ENCODE measurements around the gene MB21D2.
"Not testable (repeated sequence)": the region's sequence is repeated elsewhere in the genome, so short reads cannot be mapped to it uniquely, and the experiment has no call there.

MB21D2 gene

GRCh38 chr3:192860454-192860853, 57.2 kb downstream of the MB21D2 start:
- DNase-seq (ENCODE audit: low read depth): no peak

GRCh38 chr3:192858849-192859585, 58.6 kb downstream of the MB21D2 start:
- no peak for DNase-seq (ENCODE audit: low read depth)

DNA sequence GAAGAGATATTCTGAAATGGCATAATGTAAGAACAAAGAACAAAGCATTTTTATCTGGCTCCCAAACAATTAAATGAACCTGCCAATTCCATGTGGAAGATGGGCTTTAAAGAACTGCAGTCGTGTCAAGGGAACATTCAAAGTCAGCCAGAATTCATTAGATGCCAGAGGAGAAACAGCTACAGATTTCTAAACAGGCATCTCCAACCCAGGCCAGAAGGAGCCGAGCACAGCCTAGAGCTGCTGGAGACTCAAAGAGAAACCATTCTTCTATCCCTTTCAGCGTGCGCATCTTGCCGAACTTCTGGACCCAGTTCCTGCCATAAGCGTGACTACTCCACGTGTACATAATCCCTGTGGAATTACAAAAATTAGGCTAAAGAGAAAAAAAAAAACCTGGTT, 60.4 kb downstream of the MB21D2 start:
- no peak for DNase-seq (ENCODE audit: low read depth)

GRCh38 chr3:192855434-192855833, 62.2 kb downstream of the MB21D2 start:
- DNase-seq (ENCODE audit: low read depth): no peak

DNA sequence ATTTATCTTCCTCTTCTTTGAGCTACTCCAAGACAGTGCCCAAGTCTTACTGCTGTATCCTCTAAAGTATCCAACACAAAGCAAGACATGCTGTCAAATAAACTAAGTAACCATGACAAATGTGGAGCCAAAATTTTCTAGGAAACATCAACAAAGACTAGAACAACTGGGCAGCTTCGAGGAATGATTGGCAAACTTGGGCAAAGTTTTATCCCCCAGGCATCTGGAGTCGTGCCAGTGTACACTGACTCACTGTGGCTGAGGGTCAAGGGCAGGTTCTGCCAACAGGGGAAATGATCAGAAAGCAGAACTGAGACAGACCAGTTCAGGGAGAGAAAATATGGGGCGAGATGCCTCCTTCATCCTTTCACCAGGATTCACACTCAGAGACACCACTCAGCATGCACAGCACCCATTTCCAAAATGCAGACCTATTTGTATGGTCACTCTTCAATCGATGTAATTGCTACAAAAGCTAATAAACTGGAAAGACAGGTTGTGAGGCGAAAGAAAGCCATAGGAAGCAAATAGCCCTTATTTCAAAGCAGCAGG, 65.8 kb downstream of the MB21D2 start:
- DNase-seq (ENCODE audit: low read depth): no peak

GRCh38 chr3:192850451-192850981, 67.1 kb downstream of the MB21D2 start:
- DNase-seq (ENCODE audit: low read depth): no peak

- DNase-seq (ENCODE audit: low read depth): not testable (repeated sequence)
Observed at GRCh38 chr3:192849821-192850220, 67.8 kb downstream of the MB21D2 start.

- no peak for DNase-seq (ENCODE audit: low read depth)
Observed at GRCh38 chr3:192848371-192849233, 69.1 kb downstream of the MB21D2 start.

DNA sequence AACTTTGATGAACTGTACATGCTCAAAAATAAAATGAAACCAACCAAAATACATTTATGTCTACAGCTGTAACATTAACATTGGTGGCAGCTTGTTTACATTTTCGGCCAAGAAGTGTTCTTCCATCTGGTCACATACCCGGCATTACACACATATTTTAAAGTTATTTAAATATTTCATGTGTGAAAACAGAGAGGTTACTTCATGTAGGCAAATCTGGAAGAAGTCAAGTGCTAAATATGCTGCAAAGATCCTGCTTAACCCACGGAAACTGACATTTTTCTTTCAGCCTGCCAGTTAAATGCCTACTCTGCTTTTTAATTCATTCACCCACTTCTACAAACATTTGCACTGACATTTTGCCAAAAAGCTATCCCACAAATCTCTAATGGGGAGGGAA, 69.7 kb downstream of the MB21D2 start:
- no peak for DNase-seq (ENCODE audit: low read depth)

DNA sequence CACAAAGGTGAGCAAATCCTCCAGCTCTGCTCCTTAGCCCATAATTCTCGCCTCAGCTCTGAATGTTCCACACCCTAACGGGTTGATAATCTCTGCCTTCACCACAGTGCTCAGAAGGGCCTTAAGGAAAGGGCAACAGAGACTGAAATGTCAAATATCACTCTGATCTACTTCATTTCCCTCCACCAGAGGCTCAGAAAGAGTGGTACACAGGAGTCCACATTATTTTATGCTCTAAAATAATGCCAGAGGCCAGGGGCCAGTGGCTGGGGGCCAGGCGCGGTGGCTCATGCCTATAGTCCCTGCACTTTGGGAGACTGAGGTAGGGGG, 72.2 kb downstream of the MB21D2 start:
- DNase-seq (ENCODE audit: low read depth): no peak

DNA sequence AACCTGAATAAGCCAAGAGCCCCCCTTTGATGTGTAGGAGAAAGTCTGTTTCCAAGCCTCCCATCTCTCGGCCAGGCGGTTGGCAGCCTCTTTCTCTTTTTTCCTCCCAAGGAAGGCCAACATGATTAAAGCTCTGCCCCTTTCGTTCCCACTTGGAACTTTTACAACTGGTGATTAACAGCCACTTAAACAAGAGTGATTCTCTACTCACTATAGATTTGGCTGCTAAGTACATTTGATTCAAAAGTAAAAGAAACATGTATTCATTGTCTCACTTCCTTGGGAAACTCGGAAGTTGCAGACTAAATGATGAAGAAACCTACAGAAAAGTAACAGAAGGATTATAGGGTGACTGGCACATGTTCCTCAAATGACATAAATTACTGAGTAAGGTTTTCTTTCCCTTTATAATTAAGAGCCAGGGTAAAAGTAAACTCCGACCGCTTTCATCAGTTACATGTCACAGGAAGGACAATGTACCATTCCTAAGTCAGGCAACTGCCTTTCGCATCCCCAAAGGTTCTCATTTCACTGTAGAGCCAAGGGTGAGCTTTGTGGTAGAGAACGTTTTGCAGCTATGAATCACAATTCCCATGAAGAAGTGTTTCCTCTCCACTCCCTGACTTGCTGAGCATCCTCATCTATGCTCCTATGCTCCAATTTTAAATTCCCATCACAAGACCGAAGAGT, 72.7 kb downstream of the MB21D2 start:
- no peak for DNase-seq (ENCODE audit: low read depth)

GRCh38 chr3:192844486-192844765, 73.2 kb downstream of the MB21D2 start:
- DNase-seq (ENCODE audit: low read depth): no peak

GRCh38 chr3:192843723-192844485, 73.8 kb downstream of the MB21D2 start:
- no peak for DNase-seq (ENCODE audit: low read depth)

DNA sequence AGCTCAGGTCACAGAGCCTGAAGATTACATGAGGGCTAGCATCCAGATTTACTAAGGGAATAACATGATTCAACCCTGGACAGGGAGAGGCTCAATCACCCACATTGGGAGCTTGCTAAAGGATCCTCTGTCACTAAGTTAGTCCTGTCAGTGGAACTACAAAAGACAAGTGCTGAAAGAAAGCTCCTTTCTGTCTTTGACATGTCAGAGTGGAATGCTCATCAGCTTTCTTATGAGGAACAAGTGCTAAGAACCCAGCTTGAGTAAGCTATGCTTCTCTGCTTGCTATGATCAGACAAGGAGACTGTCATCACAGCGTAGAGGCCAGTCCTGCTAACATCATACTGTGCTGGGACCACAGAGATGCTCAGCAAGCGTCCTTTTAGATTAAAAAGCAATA, 74.5 kb downstream of the MB21D2 start:
- DNase-seq (ENCODE audit: low read depth): no peak

- no peak for DNase-seq (ENCODE audit: low read depth)
Observed at GRCh38 chr3:192842711-192843110, 74.9 kb downstream of the MB21D2 start.

- DNase-seq (ENCODE audit: low read depth): no peak
Observed at GRCh38 chr3:192842138-192842537, 75.5 kb downstream of the MB21D2 start.

DNA sequence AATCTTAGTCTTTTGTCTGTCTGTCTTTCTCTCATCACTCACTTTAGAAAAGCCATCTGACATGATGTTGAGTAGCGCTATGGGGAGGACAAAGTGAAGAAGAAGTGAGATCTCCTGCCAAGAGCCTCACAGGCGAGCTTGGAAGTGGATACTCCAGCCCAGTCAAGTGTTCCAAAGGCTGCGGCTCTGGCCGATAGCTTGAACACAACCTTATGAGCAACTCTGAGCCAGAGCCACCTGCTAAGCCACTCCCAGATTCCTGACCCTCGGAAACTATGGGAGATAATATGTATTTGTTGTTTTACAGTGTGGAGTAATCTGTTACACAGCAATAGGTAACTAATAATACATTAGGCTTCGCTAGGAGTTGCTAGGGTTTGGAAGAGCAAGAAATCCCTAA, 76.2 kb downstream of the MB21D2 start:
- no peak for DNase-seq (ENCODE audit: low read depth)

- no peak for DNase-seq (ENCODE audit: low read depth)
Observed at GRCh38 chr3:192840143-192840836, 77.4 kb downstream of the MB21D2 start.

DNA sequence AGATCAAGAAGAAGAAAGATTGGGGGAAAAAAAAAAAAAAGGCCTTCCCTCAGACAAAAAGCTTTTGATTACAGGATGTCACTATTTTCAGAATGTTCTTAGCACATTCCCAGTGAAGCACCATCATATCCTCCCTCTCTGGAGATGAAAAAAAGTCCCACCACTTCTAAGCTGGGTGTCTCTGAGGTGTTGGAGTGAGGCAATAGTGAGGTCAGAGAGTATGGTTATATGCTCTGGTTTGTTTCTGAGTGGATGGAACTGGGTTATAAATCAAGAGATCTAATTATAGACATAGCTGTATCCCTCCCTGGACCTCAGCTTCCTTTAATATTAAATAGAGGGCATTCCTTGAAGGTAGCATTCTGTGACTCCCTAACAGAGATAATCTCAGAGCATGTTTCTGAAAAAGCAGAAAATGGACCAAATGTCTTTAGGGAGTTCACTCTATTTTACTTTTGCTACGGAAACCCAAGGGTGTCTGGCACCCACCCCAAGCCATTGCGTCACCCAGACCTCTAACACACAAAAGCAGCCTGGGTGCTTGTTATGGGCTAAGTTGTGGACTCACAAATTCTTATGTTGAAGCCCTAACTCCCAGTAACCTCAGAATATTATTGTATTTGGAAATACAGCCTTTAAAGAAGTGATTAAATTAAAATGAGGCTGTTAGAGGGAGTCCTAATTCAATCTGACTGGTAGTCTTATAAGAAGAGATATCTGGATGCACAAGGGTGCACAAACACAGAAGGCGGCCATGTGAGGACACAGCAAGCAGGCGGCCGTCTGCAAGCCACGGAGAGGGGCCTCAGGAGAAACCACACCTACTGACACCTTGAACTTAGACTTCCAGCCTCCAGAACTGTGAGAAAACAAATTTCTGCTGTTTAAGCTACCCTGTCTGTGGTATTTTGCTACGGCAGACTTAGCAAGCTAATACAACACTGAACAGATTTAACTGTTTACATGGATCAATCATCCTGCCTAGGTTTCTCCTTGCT, 81.5 kb downstream of the MB21D2 start:
- DNase-seq (ENCODE audit: low read depth): no peak

- no peak for DNase-seq (ENCODE audit: low read depth)
Observed at GRCh38 chr3:192834428-192834827, 83.2 kb downstream of the MB21D2 start.
